ENCODE data around the gene CRTAC1. TPM values are rescaled to one million over a fixed set of nuclear protein-coding genes. Genes with fewer than 3 reads are reported as not detected.

The CRTAC1 gene
- total and polyA plus RNA-seq, 10 donors: 0.17 to 0.74 (median 0.26) TPM; not detected in 5

DNA sequence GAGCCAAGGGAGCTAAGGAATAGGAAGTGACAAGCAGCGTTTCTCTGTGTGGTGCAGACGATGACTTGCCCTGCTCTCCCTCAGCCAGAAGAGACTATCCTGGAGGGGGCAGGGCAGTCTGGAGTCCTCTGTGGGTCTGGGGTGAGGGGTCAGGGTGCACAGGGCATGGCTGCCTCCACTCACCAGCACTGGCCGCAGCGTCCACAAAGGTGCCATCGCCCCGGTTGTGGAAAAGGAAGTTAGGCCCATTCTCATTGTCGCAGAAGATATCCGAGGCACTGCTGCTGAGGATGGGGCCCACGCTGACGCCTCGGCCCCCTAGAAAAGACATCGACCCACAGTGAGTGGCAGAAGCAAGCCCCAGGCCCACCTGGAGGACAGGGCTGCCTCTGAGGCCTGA is 122.6 kb downstream of the CRTAC1 start:
- H3K27me3 ChIP-seq (replicated peaks in 1 of 7): peaks cover 0 to 71% (median 8%) of the 10 kb centered on the region in 7 donors
- intact Hi-C loops (cut with DNase I; ENCODE audit: low total_unique reads): no loop called here
- WGBS, 5 donors: 49 to 84% (median 81%) methylated on average over 5 to 12 of the region's 12 CpGs
- no peak overlapping the region for H3K27ac ChIP-seq
- no peak for DNase-seq
- H3K4me3 ChIP-seq: no peak overlapping the region
- H3K9me3 ChIP-seq: no peaks in the 10 kb centered on the region
- no peaks in the 10 kb centered on the region for H3K4me1 ChIP-seq
- TF ChIP-seq POLR2AphosphoS5 (IDR thresholded peaks at IDR 0.05) (no peak), POLR2A (IDR thresholded peaks at IDR 0.05) (no peak)
- TF ChIP-seq, protein P1, sequence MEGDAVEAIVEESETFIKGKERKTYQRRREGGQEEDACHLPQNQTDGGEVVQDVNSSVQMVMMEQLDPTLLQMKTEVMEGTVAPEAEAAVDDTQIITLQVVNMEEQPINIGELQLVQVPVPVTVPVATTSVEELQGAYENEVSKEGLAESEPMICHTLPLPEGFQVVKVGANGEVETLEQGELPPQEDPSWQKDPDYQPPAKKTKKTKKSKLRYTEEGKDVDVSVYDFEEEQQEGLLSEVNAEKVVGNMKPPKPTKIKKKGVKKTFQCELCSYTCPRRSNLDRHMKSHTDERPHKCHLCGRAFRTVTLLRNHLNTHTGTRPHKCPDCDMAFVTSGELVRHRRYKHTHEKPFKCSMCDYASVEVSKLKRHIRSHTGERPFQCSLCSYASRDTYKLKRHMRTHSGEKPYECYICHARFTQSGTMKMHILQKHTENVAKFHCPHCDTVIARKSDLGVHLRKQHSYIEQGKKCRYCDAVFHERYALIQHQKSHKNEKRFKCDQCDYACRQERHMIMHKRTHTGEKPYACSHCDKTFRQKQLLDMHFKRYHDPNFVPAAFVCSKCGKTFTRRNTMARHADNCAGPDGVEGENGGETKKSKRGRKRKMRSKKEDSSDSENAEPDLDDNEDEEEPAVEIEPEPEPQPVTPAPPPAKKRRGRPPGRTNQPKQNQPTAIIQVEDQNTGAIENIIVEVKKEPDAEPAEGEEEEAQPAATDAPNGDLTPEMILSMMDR (IDR thresholded peaks at IDR 0.05 in 8 of 11, conservative IDR thresholded peaks at IDR 0.05 in 3 of 11): no peak
- H3K36me3 ChIP-seq: no peaks in the 10 kb centered on the region

DNA sequence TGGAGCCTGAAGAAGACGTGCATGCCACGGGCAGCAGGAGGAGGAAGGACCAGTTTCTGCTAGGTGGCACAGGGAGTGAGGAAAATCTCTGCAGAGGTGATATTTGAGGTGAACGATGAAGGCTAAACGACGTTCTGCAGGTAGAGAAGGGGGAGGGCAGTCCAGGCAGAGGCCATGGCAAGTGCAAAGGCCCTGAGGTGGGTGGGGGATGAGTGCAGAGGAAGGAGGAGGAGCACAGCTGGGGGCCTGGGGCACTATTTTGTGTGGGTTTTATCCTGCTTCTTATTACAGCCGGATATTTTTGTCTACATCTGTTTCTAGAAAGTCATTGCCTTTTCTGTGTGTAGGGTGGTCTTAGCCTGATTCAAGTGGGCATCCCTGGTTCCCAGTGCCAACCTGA is 123.2 kb downstream of the CRTAC1 start:
- no peaks in the 10 kb centered on the region for H3K36me3 ChIP-seq

DNA sequence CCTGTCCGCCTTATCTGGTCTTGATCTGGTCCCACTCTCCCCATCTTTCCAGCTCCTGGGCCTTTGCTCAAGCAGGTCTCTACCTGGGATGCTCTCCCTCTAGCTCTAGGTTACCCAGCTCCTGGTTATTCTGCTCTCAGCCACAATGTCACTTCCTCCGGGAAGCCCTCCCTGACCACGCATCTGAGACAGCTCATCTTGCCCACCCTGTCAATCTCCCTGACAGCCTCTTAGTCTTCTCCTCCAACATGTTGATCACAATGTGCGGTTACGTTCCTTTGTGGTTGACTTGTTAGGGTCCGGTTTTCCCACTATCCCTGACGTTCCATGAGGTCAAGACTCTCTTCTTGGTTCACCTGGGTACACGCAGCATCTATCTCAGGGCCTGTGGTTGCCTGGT is 125.1 kb downstream of the CRTAC1 start:
- intact Hi-C loops (cut with DNase I; ENCODE audit: low total_unique reads): no loop called here
- DNase-seq: no peak
- WGBS, 5 donors: 59 to 75% (median 66%) methylated on average over 8 of the region's 8 CpGs
- Histone ChIP-seq H3K4me1 (no peaks in the 10 kb centered on the region), H3K9me3 (no peaks in the 10 kb centered on the region), H3K27me3 (replicated peaks in 1 of 7) (peaks cover 0 to 58% (median 8%) of the 10 kb centered on the region in 7 donors), H3K4me3 (no peak overlapping the region), H3K36me3 (no peaks in the 10 kb centered on the region), H3K27ac (no peak overlapping the region)
- TF ChIP-seq, protein P1 (IDR thresholded peaks at IDR 0.05 in 8 of 11, conservative IDR thresholded peaks at IDR 0.05 in 3 of 11): no peak
- TF ChIP-seq POLR2AphosphoS5 (IDR thresholded peaks at IDR 0.05): no peak
- TF ChIP-seq POLR2A (IDR thresholded peaks at IDR 0.05): no peak

More for the DNA sequence above, 123.2 kb downstream of the CRTAC1 start:
- no peak for DNase-seq
- WGBS, 5 donors: 64 to 88% (median 83%) methylated on average over 5 to 6 of the region's 6 CpGs
- H3K4me1 ChIP-seq: no peaks in the 10 kb centered on the region
- peaks cover 0 to 65% (median 8%) of the 10 kb centered on the region in 7 donors for H3K27me3 ChIP-seq (replicated peaks in 1 of 7)
- no peaks in the 10 kb centered on the region for H3K9me3 ChIP-seq
- no peak for TF ChIP-seq POLR2AphosphoS5 (IDR thresholded peaks at IDR 0.05)
- TF ChIP-seq, protein P1 (IDR thresholded peaks at IDR 0.05 in 8 of 11, conservative IDR thresholded peaks at IDR 0.05 in 3 of 11): no peak
- no peak for TF ChIP-seq POLR2A (IDR thresholded peaks at IDR 0.05)
- intact Hi-C loops (cut with DNase I; ENCODE audit: low total_unique reads): no loop called here
- no peak overlapping the region for H3K27ac ChIP-seq
- no peak overlapping the region for H3K4me3 ChIP-seq

DNA sequence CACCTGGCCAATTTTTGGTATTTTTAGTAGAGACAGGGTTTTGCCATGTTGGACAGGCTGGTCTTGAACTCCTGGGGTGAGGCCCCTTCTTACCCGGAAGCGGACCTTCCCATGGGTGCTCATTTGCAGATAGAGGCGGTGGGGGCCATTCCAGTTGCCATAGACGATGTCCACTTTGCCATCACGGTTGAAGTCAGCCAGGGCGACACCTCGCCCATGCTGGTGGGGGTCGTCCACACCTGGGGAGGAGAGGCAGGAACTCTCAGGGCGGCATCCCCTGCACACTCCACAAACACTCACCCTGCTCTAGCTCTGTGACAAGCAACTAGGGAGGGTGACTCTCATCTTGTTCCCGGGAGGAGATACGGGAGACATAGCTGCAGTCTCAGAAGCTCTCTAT is 125.8 kb downstream of the CRTAC1 start:
- Histone ChIP-seq H3K9me3 (no peaks in the 10 kb centered on the region), H3K36me3 (no peaks in the 10 kb centered on the region), H3K27ac (no peak overlapping the region), H3K4me1 (no peaks in the 10 kb centered on the region), H3K4me3 (no peak overlapping the region), H3K27me3 (replicated peaks in 1 of 7) (peaks cover 0 to 62% (median 8%) of the 10 kb centered on the region in 7 donors)
- intact Hi-C loops (cut with DNase I; ENCODE audit: low total_unique reads): no loop called here
- DNase-seq: no peak
- 80 to 87% (median 82%) methylated on average over 11 of the region's 11 CpGs for WGBS, 5 donors
- TF ChIP-seq POLR2AphosphoS5 (IDR thresholded peaks at IDR 0.05): no peak
- TF ChIP-seq POLR2A (IDR thresholded peaks at IDR 0.05): no peak

DNA sequence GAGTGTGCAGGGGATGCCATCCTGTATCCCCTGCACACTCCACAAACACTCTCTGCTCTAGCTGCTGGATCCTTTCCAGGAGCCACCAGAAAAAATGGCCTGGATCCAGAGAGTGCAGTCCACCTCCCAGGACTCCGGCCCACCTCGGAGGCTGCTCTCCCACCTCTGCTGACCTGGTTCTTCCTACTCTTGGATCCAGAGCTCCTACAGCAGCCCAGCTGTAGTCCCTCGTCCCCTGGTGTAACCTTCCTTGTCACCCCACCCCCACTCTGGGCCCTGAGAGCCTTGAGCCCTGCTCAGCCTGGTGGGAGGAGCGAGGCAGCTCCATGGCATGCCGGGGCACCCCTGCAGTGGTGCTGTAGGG is 126.4 kb downstream of the CRTAC1 start:
- WGBS, 5 donors: 58 to 75% (median 65%) methylated on average over 5 of the region's 5 CpGs
- intact Hi-C loops (cut with DNase I; ENCODE audit: low total_unique reads): no loop called here

More for the DNA sequence above, 126.4 kb downstream of the CRTAC1 start:
- Histone ChIP-seq H3K4me1 (no peaks in the 10 kb centered on the region), H3K27ac (no peak overlapping the region), H3K4me3 (no peak overlapping the region), H3K36me3 (no peaks in the 10 kb centered on the region), H3K9me3 (no peaks in the 10 kb centered on the region), H3K27me3 (replicated peaks in 1 of 7) (peaks cover 0 to 68% (median 8%) of the 10 kb centered on the region in 7 donors)
- TF ChIP-seq, protein P1 (IDR thresholded peaks at IDR 0.05 in 8 of 11, conservative IDR thresholded peaks at IDR 0.05 in 3 of 11): no peak
- TF ChIP-seq POLR2A (IDR thresholded peaks at IDR 0.05): no peak
- TF ChIP-seq POLR2AphosphoS5 (IDR thresholded peaks at IDR 0.05): no peak
- DNase-seq: no peak

Data from spleen (tissue), 11 donors.